Astrocyte of the spinal cord (primary cell): ENCODE measurements around the gene PKLR.

Experiments used
- DNase-seq: peaks from one replicate; pipeline ENCODE4 v3.0.0; 2011; ENCODE audit warnings: low read depth, low spot score
- H3K4me3 ChIP-seq: 2 replicates; pipeline ENCODE4 v1.5.1; 2011; ENCODE audit warnings: low read depth, mild to moderate bottlenecking, low read length, moderate library complexity
- CTCF ChIP-seq: IDR thresholded peaks from 2 replicates; pipeline ENCODE4 v1.5.1; 2012; ENCODE audit warnings: low read depth, mild to moderate bottlenecking, low read length, inconsistent platforms
- in situ Hi-C: cut with HindIII; loops from 2 replicates; pipeline ENCODE4 v1.10.0; 2017; ENCODE audit warnings: low sequenced_read_pairs

Gene PKLR

GRCh38 chr1:155318082-155318481, 16.8 kb upstream of the PKLR start:
- DNase-seq: no peak
- H3K4me3 ChIP-seq: no peak overlapping the region
- TF ChIP-seq CTCF: no peak
- in situ Hi-C loops: no loop called here

DNA sequence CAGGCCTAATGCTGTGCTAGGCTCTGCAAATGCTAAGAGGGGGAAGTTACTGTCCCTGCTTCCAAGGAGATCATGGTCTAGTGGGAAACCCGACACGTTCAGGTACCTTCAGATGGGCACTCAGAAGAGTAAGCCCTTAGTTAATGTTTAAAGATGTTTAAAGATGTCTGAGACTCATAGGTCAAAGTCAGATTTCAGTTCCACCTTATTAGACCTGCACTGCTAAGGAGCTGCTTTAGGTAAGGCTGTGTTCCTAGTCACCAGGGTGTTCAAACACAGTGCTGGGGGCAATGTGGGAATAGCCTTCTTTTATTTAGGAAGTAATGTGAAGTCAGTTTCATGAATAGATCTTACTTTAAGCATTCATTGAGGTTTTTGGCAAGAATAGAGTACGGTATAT, 15.7 kb upstream of the PKLR start:
- in situ Hi-C loops: no loop called here
- DNase-seq: no peak
- no peak for TF ChIP-seq CTCF
- H3K4me3 ChIP-seq: no peak overlapping the region

GRCh38 chr1:155313261-155313660, 12.0 kb upstream of the PKLR start:
- no peak for DNase-seq
- no peak for TF ChIP-seq CTCF
- in situ Hi-C loops: no loop called here
- H3K4me3 ChIP-seq: no peak overlapping the region

DNA sequence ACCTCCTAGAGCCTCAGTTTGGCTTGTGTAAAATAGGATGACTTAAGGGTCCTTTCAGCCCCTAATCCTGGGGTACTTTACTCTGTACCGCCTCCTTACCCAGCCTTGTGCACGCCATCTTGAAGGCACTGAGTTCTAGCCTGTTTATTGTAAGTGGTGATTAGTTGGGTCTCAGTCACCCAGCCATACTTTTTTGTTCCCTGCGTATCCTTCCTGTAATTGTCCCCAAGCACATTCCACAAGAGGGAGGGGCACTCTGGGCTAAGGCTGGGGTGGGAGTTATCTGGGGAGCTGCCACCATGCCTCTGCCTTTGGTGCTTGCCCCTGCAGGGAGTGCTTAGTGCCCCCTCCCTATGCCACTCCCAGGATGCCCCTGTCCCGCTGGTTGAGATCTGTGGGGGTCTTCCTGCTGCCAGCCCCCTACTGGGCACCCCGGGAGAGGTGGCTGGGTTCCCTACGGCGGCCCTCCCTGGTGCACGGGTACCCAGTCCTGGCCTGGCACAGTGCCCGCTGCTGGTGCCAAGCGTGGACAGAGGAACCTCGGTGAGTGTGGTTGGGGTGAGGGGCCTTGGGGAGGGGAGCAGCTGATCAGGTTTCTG, 8.3 kb upstream of the PKLR start:
- in situ Hi-C loops: no loop called here
- peak; percentile 3 for DNase-seq
- no peak for TF ChIP-seq CTCF
- H3K4me3 ChIP-seq: peak overlapping the region; percentile 98

DNA sequence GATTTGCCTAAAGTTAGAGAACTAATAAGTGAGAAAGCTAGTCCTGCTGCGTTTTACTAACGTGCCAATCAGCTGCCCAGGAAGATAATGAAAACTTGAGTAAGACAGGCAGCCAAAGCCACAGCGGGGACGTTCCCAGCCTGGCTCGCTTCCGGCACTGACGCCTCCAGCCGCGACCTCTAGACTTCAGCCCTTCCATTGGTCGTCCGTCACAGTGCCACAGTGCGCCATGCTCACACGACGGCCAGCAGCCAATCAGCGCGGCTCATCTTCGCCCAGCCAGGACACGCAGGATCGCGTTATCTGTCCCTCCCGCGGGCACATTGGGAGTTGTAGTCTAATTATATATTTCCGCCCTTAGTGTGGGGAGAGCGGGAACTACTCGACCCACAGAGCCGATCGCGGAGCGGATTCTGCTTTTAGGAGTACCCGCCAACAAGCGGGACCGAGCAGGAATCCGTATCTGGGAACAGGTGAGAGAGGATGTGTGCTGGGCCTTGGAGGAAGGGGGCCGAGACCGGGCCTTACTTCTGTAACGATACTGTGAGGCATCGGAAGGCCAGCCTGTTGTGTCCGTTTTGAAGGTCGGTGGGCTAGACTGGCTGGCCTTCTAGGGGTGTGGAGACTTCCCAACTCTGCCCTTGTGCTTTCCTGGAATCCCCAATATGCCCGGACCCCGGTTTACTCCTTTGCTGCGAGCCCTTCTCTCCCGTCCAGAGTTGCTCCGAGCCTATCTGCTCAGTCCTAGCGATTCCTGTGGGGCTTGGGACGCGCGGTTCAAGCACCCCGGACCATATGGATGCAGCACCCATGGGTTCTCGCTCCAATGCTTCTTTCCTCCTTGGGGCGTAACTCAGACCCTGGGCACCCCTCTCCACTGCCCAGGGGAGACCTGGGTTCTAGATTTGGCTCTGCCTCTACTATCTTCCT, 7.5 kb upstream of the PKLR start, which contains the start of gene FDPS:
Gene FDPS, plus strand, starts transcription at position 374 of the 930 bp plus-strand sequence. CDS start 924 bp downstream, outside the sequence.
- DNase-seq: peak; percentile 99
- peak within 1 kb of the TSS; percentile 98 for H3K4me3 ChIP-seq
- no peak for TF ChIP-seq CTCF
- in situ Hi-C loops: no loop called here

- TF ChIP-seq CTCF: peak; percentile 42
- no peak overlapping the region for H3K4me3 ChIP-seq
- DNase-seq: peak; percentile 20
- in situ Hi-C loops: no loop called here
These were observed 6.1 kb upstream of the PKLR start for GRCh38 chr1:155307247-155307740.
